K562 (cell line): ENCODE measurements around the gene UBE2E2. TPM values are rescaled to one million over a fixed set of nuclear protein-coding genes. Genes with fewer than 3 reads are reported as not detected.
A peak's percentile ranks its signal among the peaks of the same experiment; 100 is the strongest.

ENCODE experiments used
- BCOR ChIP-seq: fragments of 450-650 bp; IDR thresholded peaks from 2 replicates; pipeline ENCODE4 v1.6.1; 2016
- BDP1 ChIP-seq: IDR thresholded peaks from 3 replicates; pipeline ENCODE4 v1.6.1; 2011; ENCODE audit not compliant: insufficient read length, insufficient read depth
- GATAD2A ChIP-seq: fragments of 450-650 bp; IDR thresholded peaks from 2 replicates; pipeline ENCODE4 v1.6.1; 2017
- HNRNPK ChIP-seq: fragments of 200-400 bp; formaldehyde crosslinking; IDR thresholded peaks from one replicate; pipeline ENCODE4 v1.6.1; 2018; ENCODE audit warnings: mild to moderate bottlenecking, low read depth, low read length; ENCODE audit not compliant: poor library complexity, severe bottlenecking
- ILF3 ChIP-seq: fragments of 450-650 bp; IDR thresholded peaks from 2 replicates; pipeline ENCODE4 v1.6.1; 2018; ENCODE audit warnings: antibody characterized with exemption, mild to moderate bottlenecking, moderate library complexity, borderline replicate concordance
- MAZ ChIP-seq, 2 experiments: fragments of 450-650 bp in 1 of 2; sonication (generic) in 1 of 2; formaldehyde crosslinking; IDR thresholded peaks in 1 of 2; conservative IDR thresholded peaks in 1 of 2; 2 replicates each; pipeline versions ENCODE4 v1.4.0 to v1.5.0; 2020; ENCODE audit warnings: mild to moderate bottlenecking in 1 of 2, missing genetic modification reagents in 1 of 2
- NCOA1 ChIP-seq: fragments of 450-650 bp; IDR thresholded peaks from 2 replicates; pipeline ENCODE4 v1.6.1; 2016; ENCODE audit warnings: low read depth
- NFE2L1 ChIP-seq: fragments of 450-650 bp; IDR thresholded peaks from 2 replicates; pipeline ENCODE4 v1.6.1; 2016; ENCODE audit warnings: missing genetic modification characterization, low read depth, mild to moderate bottlenecking, missing compliant biosample characterization, moderate library complexity, borderline replicate concordance
- PTBP1 ChIP-seq: fragments of 200-400 bp; formaldehyde crosslinking; IDR thresholded peaks from 2 replicates; pipeline ENCODE4 v1.6.1; 2017; ENCODE audit warnings: low read depth, low read length
- RBM39 ChIP-seq: fragments of 200-400 bp; formaldehyde crosslinking; optimal IDR thresholded peaks from 2 replicates; pipeline ENCODE3; 2018; ENCODE audit warnings: low read depth, low read length
- U2AF2 ChIP-seq: fragments of 200-400 bp; formaldehyde crosslinking; optimal IDR thresholded peaks from 2 replicates; pipeline ENCODE3; 2017; ENCODE audit warnings: low read depth, mild to moderate bottlenecking, low read length
- ZFP36 ChIP-seq: fragments of 150-350 bp; IDR thresholded peaks from 2 replicates; pipeline ENCODE4 v1.6.1; 2018; ENCODE audit warnings: low read length, low read depth; ENCODE audit not compliant: partially characterized antibody
- ZNF140 ChIP-seq: fragments of 250-450 bp; sonication (Bioruptor Pico); IDR thresholded peaks from 2 replicates; pipeline ENCODE4 v1.8.0; 2021; ENCODE audit warnings: moderate library complexity, mild to moderate bottlenecking, inconsistent platforms
- ZNF584 ChIP-seq: fragments of 200-800 bp; sonication (Bioruptor generic); IDR thresholded peaks from 2 replicates; pipeline ENCODE4 v1.6.1; 2016; ENCODE audit warnings: low read depth, mild to moderate bottlenecking, missing genetic modification characterization, missing compliant biosample characterization
- ZNF644 ChIP-seq: fragments of 200-800 bp; sonication (Bioruptor generic); IDR thresholded peaks from 2 replicates; pipeline ENCODE4 v1.6.1; 2016; ENCODE audit warnings: low read depth, missing genetic modification characterization, missing compliant biosample characterization
- polyA plus RNA-seq, 8 experiments: library from polyadenylated mRNA; depleted of rRNA in 4 of 8; stranded (reverse) in 5 of 8; unstranded in 3 of 8; fragments of >200 nt; fragmentation: Nextera tagmentation in 2 of 8; fragmentation: Illumina TruSeq in 1 of 8; extraction: Ambion mirVana in 2 of 8; extraction: Trizol in 1 of 8; gene quantifications; 2 replicates each; pipeline versions ENCODE4 v1.2.1 to v1.2.3, GENCODE V29; 2011 to 2014; ENCODE audit warnings: inconsistent platforms in 1 of 8, missing spikeins in 1 of 8
- total RNA-seq, 7 experiments: library from RNA; depleted of rRNA in 6 of 7; stranded (reverse); fragments of >200 nt in 6 of 7; fragmentation: Illumina TruSeq in 2 of 7; extraction: Trizol in 2 of 7; gene quantifications; 2 replicates each; pipeline versions ENCODE4 v1.2.1 to v1.2.3, GENCODE V29; 2011 to 2021; ENCODE audit warnings: low replicate concordance in 1 of 7
- TF ChIP-seq, protein P1 (sequence below): fragments of 450-650 bp; IDR thresholded peaks from 2 replicates; pipeline ENCODE4 v1.6.1; 2014; ENCODE audit warnings: low read depth, mild to moderate bottlenecking, moderate library complexity, borderline replicate concordance
- TF ChIP-seq, protein P2 (sequence below): sonication (generic); formaldehyde crosslinking; IDR thresholded peaks from 2 replicates; pipeline ENCODE4 v1.8.0; 2022; ENCODE audit warnings: mild to moderate bottlenecking, low read depth, missing genetic modification reagents
- TF ChIP-seq, protein P3 (sequence below), 2 experiments: IDR thresholded peaks in 1 of 2; conservative IDR thresholded peaks in 1 of 2; 2 replicates each; pipeline ENCODE4 v1.6.1; 2016; ENCODE audit warnings: low read depth in 2 of 2, mild to moderate bottlenecking in 1 of 2, missing compliant biosample characterization in 1 of 2, missing genetic modification characterization in 1 of 2, moderate library complexity in 1 of 2

The UBE2E2 gene
- total and polyA plus RNA-seq, 9 of the 15 experiments (the other 6 are each of a cell fraction or from before 2014, with no cell fraction given), result 0.22 to 5.1 (median 1.9) TPM

DNA sequence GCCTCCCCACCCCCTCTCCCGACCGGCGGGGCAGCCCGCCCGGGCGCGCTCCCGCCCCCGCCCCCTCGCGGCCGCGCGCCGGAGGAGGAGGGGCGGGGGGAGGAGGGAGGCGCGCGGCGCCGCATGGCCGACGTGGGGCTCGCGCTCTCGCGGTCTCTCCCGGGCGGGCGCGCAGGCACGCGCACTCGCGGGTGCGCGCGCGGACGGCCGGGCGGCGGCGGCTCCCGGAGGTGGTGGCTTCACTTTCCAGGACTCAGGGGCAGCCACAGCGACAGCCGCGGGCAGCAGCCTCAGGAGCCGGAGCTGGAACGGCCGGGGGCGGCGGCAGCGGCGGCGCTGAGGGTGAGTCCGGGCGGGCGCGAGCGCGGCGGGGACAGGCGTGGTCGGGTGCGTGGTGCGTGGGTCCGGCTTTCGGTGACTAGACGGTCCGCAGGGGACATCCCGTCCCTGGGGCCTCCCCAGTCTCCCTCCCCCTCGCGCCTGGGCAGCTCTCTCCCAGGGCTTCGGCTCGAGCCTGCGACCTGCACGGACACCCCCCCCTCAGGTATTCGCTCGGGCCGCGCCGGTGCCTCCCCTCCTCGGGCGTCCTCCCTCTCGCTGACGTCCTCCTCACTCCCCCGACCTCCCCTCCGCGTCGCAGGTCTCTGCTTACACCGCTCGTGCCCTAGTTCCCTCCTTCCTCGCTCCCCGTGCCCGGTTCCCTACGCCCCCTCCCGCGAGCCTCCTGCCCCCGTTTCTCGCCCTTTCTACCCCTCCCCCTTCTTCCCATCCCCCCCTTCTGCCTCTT lies at the start of gene UBE2E2 (continued):
- no peak for TF ChIP-seq GATAD2A
- peak; percentile 86 for TF ChIP-seq ZNF584 (CRISPR knock-in tag)
- TF ChIP-seq, protein P1, sequence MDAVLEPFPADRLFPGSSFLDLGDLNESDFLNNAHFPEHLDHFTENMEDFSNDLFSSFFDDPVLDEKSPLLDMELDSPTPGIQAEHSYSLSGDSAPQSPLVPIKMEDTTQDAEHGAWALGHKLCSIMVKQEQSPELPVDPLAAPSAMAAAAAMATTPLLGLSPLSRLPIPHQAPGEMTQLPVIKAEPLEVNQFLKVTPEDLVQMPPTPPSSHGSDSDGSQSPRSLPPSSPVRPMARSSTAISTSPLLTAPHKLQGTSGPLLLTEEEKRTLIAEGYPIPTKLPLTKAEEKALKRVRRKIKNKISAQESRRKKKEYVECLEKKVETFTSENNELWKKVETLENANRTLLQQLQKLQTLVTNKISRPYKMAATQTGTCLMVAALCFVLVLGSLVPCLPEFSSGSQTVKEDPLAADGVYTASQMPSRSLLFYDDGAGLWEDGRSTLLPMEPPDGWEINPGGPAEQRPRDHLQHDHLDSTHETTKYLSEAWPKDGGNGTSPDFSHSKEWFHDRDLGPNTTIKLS, result 0 out of 2 replicates have a peak, but pooled peaks have one; percentile 26
- TF ChIP-seq RBM39, result no peak
- no peak for TF ChIP-seq BCOR
- no peak for TF ChIP-seq BDP1
- no peak for TF ChIP-seq NFE2L1 (tag)
- peak; percentile 90 for TF ChIP-seq ZNF644 (tag)
- TF ChIP-seq ZNF140 (CRISPR knock-in tag), result no peak
- peak in 1 of 2 experiments; percentile 31; a peak in 1 of 4 replicates for TF ChIP-seq MAZ (CRISPR knock-in tag; conservative IDR thresholded peaks at IDR 0.05 in 1 of 2, IDR thresholded peaks at IDR 0.05 in 1 of 2)
- no peak for TF ChIP-seq U2AF2
- TF ChIP-seq NCOA1, result no peak
- TF ChIP-seq, protein P2, sequence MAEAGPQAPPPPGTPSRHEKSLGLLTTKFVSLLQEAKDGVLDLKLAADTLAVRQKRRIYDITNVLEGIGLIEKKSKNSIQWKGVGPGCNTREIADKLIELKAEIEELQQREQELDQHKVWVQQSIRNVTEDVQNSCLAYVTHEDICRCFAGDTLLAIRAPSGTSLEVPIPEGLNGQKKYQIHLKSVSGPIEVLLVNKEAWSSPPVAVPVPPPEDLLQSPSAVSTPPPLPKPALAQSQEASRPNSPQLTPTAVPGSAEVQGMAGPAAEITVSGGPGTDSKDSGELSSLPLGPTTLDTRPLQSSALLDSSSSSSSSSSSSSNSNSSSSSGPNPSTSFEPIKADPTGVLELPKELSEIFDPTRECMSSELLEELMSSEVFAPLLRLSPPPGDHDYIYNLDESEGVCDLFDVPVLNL, result no peak
- TF ChIP-seq, protein P3, sequence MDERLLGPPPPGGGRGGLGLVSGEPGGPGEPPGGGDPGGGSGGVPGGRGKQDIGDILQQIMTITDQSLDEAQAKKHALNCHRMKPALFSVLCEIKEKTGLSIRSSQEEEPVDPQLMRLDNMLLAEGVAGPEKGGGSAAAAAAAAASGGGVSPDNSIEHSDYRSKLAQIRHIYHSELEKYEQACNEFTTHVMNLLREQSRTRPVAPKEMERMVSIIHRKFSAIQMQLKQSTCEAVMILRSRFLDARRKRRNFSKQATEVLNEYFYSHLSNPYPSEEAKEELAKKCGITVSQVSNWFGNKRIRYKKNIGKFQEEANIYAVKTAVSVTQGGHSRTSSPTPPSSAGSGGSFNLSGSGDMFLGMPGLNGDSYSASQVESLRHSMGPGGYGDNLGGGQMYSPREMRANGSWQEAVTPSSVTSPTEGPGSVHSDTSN (CRISPR knock-in tag; IDR thresholded peaks at IDR 0.05; ENCODE audit: low read depth), result no peak
- TF ChIP-seq, protein P3 (tag; conservative IDR thresholded peaks at IDR 0.05; ENCODE audit: low read depth), result no peak
- no peak for TF ChIP-seq ZFP36
- TF ChIP-seq HNRNPK, result no peak
- no peak for TF ChIP-seq ILF3
- no peak for TF ChIP-seq PTBP1
